Type B pancreatic cell (in vitro differentiated cells): ENCODE measurements around the gene SLC16A10. TPM values are rescaled to one million over a fixed set of nuclear protein-coding genes. Genes with fewer than 3 reads are reported as not detected.
"Not testable (repeated sequence)": the region's sequence is repeated elsewhere in the genome, so short reads cannot be mapped to it uniquely, and the experiment has no call there.

Experiments used
- DNase-seq: peaks from one replicate; pipeline ENCODE4 v3.0.0; 2021; ENCODE audit warnings: mixed read lengths; ENCODE audit not compliant: unreplicated experiment; ENCODE audit errors: extremely low spot score
- H3K27ac Mint-ChIP-seq: 2 replicates; pipeline ENCODE4 v1.8.0; 2021; ENCODE audit warnings: mild to moderate bottlenecking, mixed read lengths
- H3K27me3 Mint-ChIP-seq: 2 replicates; pipeline ENCODE4 v1.8.0; 2021; ENCODE audit warnings: mixed read lengths
- H3K36me3 Mint-ChIP-seq: 2 replicates; pipeline ENCODE4 v1.8.0; 2021; ENCODE audit warnings: mixed read lengths
- H3K4me1 Mint-ChIP-seq: one replicate; pipeline ENCODE4 v1.8.0; 2021; ENCODE audit warnings: mixed read lengths; ENCODE audit not compliant: unreplicated experiment
- H3K4me3 Mint-ChIP-seq: 2 replicates; pipeline ENCODE4 v1.8.0; 2021; ENCODE audit warnings: mild to moderate bottlenecking, mixed read lengths
- H3K9me3 Mint-ChIP-seq: 2 replicates; pipeline ENCODE4 v1.8.0; 2021; ENCODE audit warnings: mixed read lengths
- CTCF ChIP-seq: fragments of 200-600 bp; sonication (generic); conservative IDR thresholded peaks from 2 replicates; pipeline ENCODE4 v1.5.0; 2021; ENCODE audit warnings: antibody characterized with exemption, mild to moderate bottlenecking
- total RNA-seq: library from RNA; stranded (reverse); gene quantifications from 2 replicates; pipeline ENCODE4 v1.2.1, GENCODE V29; 2021; ENCODE audit warnings: low replicate concordance

The SLC16A10 gene
- total RNA-seq, 1 donor from 2014 or later = 16.9 TPM

GRCh38 chr6:111050261-111051023 lies 36.9 kb upstream of the SLC16A10 start:
- H3K27me3 Mint-ChIP-seq = no peaks in the 10 kb centered on the region
- no peak overlapping the region for H3K27ac Mint-ChIP-seq
- H3K36me3 Mint-ChIP-seq = no peaks in the 10 kb centered on the region
- H3K9me3 Mint-ChIP-seq = no peaks in the 10 kb centered on the region
- no peak for DNase-seq
- no peak for TF ChIP-seq CTCF
- H3K4me1 Mint-ChIP-seq = no peaks in the 10 kb centered on the region
- H3K4me3 Mint-ChIP-seq = no peak overlapping the region

GRCh38 chr6:111052171-111052570 lies 35.1 kb upstream of the SLC16A10 start:
- Mint-ChIP-seq H3K27me3 (no peaks in the 10 kb centered on the region), H3K27ac (no peak overlapping the region), H3K4me1 (peaks cover under 1% of the 10 kb centered on the region), H3K9me3 (no peaks in the 10 kb centered on the region), H3K4me3 (no peak overlapping the region), H3K36me3 (no peaks in the 10 kb centered on the region)
- no peak for DNase-seq
- TF ChIP-seq CTCF = no peak

GRCh38 chr6:111057074-111057752 lies 30.1 kb upstream of the SLC16A10 start:
- no peak overlapping the region for H3K4me3 Mint-ChIP-seq
- DNase-seq = no peak
- TF ChIP-seq CTCF = peak; percentile 82
- peaks cover 4% of the 10 kb centered on the region for H3K4me1 Mint-ChIP-seq
- H3K36me3 Mint-ChIP-seq = no peaks in the 10 kb centered on the region
- peaks cover 9% of the 10 kb centered on the region for H3K9me3 Mint-ChIP-seq
- H3K27me3 Mint-ChIP-seq = no peaks in the 10 kb centered on the region
- H3K27ac Mint-ChIP-seq = no peak overlapping the region

GRCh38 chr6:111061508-111061907 lies 25.8 kb upstream of the SLC16A10 start:
- Mint-ChIP-seq H3K27me3 (no peaks in the 10 kb centered on the region), H3K27ac (no peak overlapping the region), H3K9me3 (peaks cover 9% of the 10 kb centered on the region), H3K4me1 (peaks cover 4% of the 10 kb centered on the region), H3K4me3 (no peak overlapping the region), H3K36me3 (no peaks in the 10 kb centered on the region)
- no peak for DNase-seq
- no peak for TF ChIP-seq CTCF

GRCh38 chr6:111061985-111062384 lies 25.3 kb upstream of the SLC16A10 start:
- not testable (repeated sequence) for H3K4me1 Mint-ChIP-seq, DNase-seq, H3K9me3 Mint-ChIP-seq, H3K27me3 Mint-ChIP-seq, H3K36me3 Mint-ChIP-seq, H3K27ac Mint-ChIP-seq, H3K4me3 Mint-ChIP-seq

GRCh38 chr6:111062860-111063259 lies 24.4 kb upstream of the SLC16A10 start:
- H3K36me3 Mint-ChIP-seq, H3K4me1 Mint-ChIP-seq, H3K27me3 Mint-ChIP-seq, H3K27ac Mint-ChIP-seq, DNase-seq, H3K4me3 Mint-ChIP-seq, H3K9me3 Mint-ChIP-seq: not testable (repeated sequence)
